Activated naive CD4-positive, alpha-beta T cell treated with anti-CD3 and anti-CD28 coated beads for 36 hours (primary cell): ENCODE measurements around the gene CHRD. TPM values are rescaled to one million over a fixed set of nuclear protein-coding genes. Genes with fewer than 3 reads are reported as not detected.

Source experiments
- CTCF ChIA-PET: fragments of 350-600 bp; sonication (Branson Sonifier 250); formaldehyde crosslinking; loops from one replicate; lab custom pipeline; 2021; ENCODE audit warnings: antibody characterized with exemption; lab: Charles Lee
- DNase-seq: peaks from one replicate; pipeline ENCODE4 v3.0.0-alpha.2; 2020
- H3K27ac Mint-ChIP-seq: one replicate; pipeline ENCODE4 v1.8.0; 2021; ENCODE audit warnings: mild to moderate bottlenecking, mixed read lengths
- H3K27me3 Mint-ChIP-seq: one replicate; pipeline ENCODE4 v1.8.0; 2021; ENCODE audit warnings: low read depth, mixed read lengths
- H3K36me3 Mint-ChIP-seq: one replicate; pipeline ENCODE4 v1.8.0; 2021; ENCODE audit warnings: low read depth, mixed read lengths
- H3K4me1 Mint-ChIP-seq: one replicate; pipeline ENCODE4 v1.8.0; 2021; ENCODE audit warnings: low read depth, mixed read lengths
- H3K4me3 Mint-ChIP-seq: one replicate; pipeline ENCODE4 v1.8.0; 2021; ENCODE audit warnings: mild to moderate bottlenecking, moderate library complexity, mixed read lengths
- H3K9me3 Mint-ChIP-seq: one replicate; pipeline ENCODE4 v1.8.0; 2021; ENCODE audit warnings: mixed read lengths
- intact Hi-C: fragments of 100-400 bp; cut with micrococcal nuclease; formaldehyde crosslinking; loops from one replicate; pipeline ENCODE4 v1.15.1; 2023
- total RNA-seq, 2 experiments: library from RNA; stranded (reverse); gene quantifications; one replicate each; pipeline ENCODE4 v1.2.3, GENCODE V29; 2021

CHRD gene
- total RNA-seq, 2 experiments from 2014 or later: not detected

- Mint-ChIP-seq H3K9me3 (no peaks in the 10 kb centered on the region), H3K36me3 (peaks cover 4% of the 10 kb centered on the region), H3K4me3 (no peak overlapping the region), H3K27me3 (no peaks in the 10 kb centered on the region), H3K4me1 (no peaks in the 10 kb centered on the region), H3K27ac (no peak overlapping the region)
- intact Hi-C loops: no loop called here
- CTCF ChIA-PET: interaction anchor here (0.9 to 1.0 kb wide), 2 partner anchors 11 kb away, joined by 3 read pairs; no protein-coding TSS in a partner anchor
- no peak for DNase-seq
Measured at GRCh38 chr3:184349563-184350470, 30.0 kb upstream of the CHRD start.

GRCh38 chr3:184350618-184351017, 29.2 kb upstream of the CHRD start:
- no peak for DNase-seq
- Mint-ChIP-seq H3K27ac (no peak overlapping the region), H3K4me3 (no peak overlapping the region), H3K9me3 (no peaks in the 10 kb centered on the region), H3K36me3 (peaks cover 2% of the 10 kb centered on the region), H3K4me1 (no peaks in the 10 kb centered on the region), H3K27me3 (no peaks in the 10 kb centered on the region)
- CTCF ChIA-PET: interaction anchor here (1.0 kb wide), 1 partner anchor 12 kb away, joined by 3 read pairs; no protein-coding TSS in a partner anchor
- intact Hi-C loops: no loop called here

- H3K4me3 Mint-ChIP-seq: no peak overlapping the region
Measured at GRCh38 chr3:184351511-184352148, 28.2 kb upstream of the CHRD start.

GRCh38 chr3:184352149-184352785, 27.6 kb upstream of the CHRD start:
- Mint-ChIP-seq H3K9me3 (no peaks in the 10 kb centered on the region), H3K4me3 (no peak overlapping the region), H3K27me3 (no peaks in the 10 kb centered on the region), H3K36me3 (peaks cover 2% of the 10 kb centered on the region), H3K4me1 (no peaks in the 10 kb centered on the region), H3K27ac (no peak overlapping the region)
- intact Hi-C loops: no loop called here
- no peak for DNase-seq
- CTCF ChIA-PET: interaction anchor here (1.3 to 1.5 kb wide), 2 partner anchors 160 to 209 kb away, joined by 3 to 4 read pairs; partner anchors contain the start of gene EPHB3

More at GRCh38 chr3:184351511-184352148, 28.2 kb upstream of the CHRD start:
- Mint-ChIP-seq H3K9me3 (no peaks in the 10 kb centered on the region), H3K27me3 (no peaks in the 10 kb centered on the region), H3K4me1 (no peaks in the 10 kb centered on the region), H3K27ac (no peak overlapping the region), H3K36me3 (peaks cover 2% of the 10 kb centered on the region)
- intact Hi-C loops: no loop called here
- DNase-seq: no peak
- CTCF ChIA-PET: no interaction called here

- no peak for DNase-seq
- no peak overlapping the region for H3K4me3 Mint-ChIP-seq
- CTCF ChIA-PET: interaction anchor here (0.7 to 2.4 kb wide), 12 partner anchors 9 to 209 kb away, joined by 3 to 12 read pairs (median 4); partner anchors contain the start of gene EPHB3
- no peaks in the 10 kb centered on the region for H3K27me3 Mint-ChIP-seq
- no peaks in the 10 kb centered on the region for H3K4me1 Mint-ChIP-seq
- H3K9me3 Mint-ChIP-seq: no peaks in the 10 kb centered on the region
- intact Hi-C loops: no loop called here
- H3K27ac Mint-ChIP-seq: no peak overlapping the region
- peaks cover 2% of the 10 kb centered on the region for H3K36me3 Mint-ChIP-seq
Measured at GRCh38 chr3:184352897-184353545, 26.8 kb upstream of the CHRD start.

- CTCF ChIA-PET: interaction anchor here (0.6 to 2.4 kb wide), 23 partner anchors 8 to 457 kb away, joined by 3 to 12 read pairs (median 4); partner anchors contain the start of gene EPHB3
- DNase-seq: no peak
- Mint-ChIP-seq H3K27me3 (no peaks in the 10 kb centered on the region), H3K36me3 (peaks cover 2% of the 10 kb centered on the region), H3K4me1 (no peaks in the 10 kb centered on the region), H3K4me3 (no peak overlapping the region), H3K9me3 (no peaks in the 10 kb centered on the region), H3K27ac (no peak overlapping the region)
- intact Hi-C loops: no loop called here
Measured at GRCh38 chr3:184353546-184353941, 26.3 kb upstream of the CHRD start.

GRCh38 chr3:184354121-184354728, 25.6 kb upstream of the CHRD start:
- intact Hi-C loops: loop anchor here (1.0 kb wide), 2 partner anchors 159 to 190 kb away; no protein-coding TSS in a partner anchor
- Mint-ChIP-seq H3K36me3 (peaks cover 2% of the 10 kb centered on the region), H3K9me3 (no peaks in the 10 kb centered on the region), H3K27me3 (no peaks in the 10 kb centered on the region), H3K27ac (no peak overlapping the region), H3K4me1 (no peaks in the 10 kb centered on the region), H3K4me3 (no peak overlapping the region)
- DNase-seq: peak; percentile 76
- CTCF ChIA-PET: interaction anchor here (0.6 to 2.4 kb wide), 21 partner anchors 8 to 458 kb away, joined by 3 to 12 read pairs (median 4); no protein-coding TSS in a partner anchor

GRCh38 chr3:184354754-184355153, 25.1 kb upstream of the CHRD start:
- H3K4me1 Mint-ChIP-seq: no peaks in the 10 kb centered on the region
- H3K27ac Mint-ChIP-seq: no peak overlapping the region
- H3K27me3 Mint-ChIP-seq: no peaks in the 10 kb centered on the region
- H3K36me3 Mint-ChIP-seq: peaks cover 2% of the 10 kb centered on the region
- CTCF ChIA-PET: interaction anchor here (1.0 to 2.4 kb wide), 6 partner anchors 17 to 187 kb away, joined by 3 to 12 read pairs (median 5); partner anchors contain the start of gene FAM131A
- H3K4me3 Mint-ChIP-seq: no peak overlapping the region
- no peaks in the 10 kb centered on the region for H3K9me3 Mint-ChIP-seq
- no peak for DNase-seq
- intact Hi-C loops: loop anchor here (1.0 kb wide), 2 partner anchors 159 to 190 kb away; no protein-coding TSS in a partner anchor

GRCh38 chr3:184355261-184356040, 24.4 kb upstream of the CHRD start:
- Mint-ChIP-seq H3K27ac (no peak overlapping the region), H3K4me1 (peaks cover 2% of the 10 kb centered on the region), H3K36me3 (peaks cover 2% of the 10 kb centered on the region), H3K9me3 (no peaks in the 10 kb centered on the region), H3K27me3 (no peaks in the 10 kb centered on the region), H3K4me3 (no peak overlapping the region)
- DNase-seq: no peak
- CTCF ChIA-PET: interaction anchor here (0.7 to 2.4 kb wide), 6 partner anchors 17 to 186 kb away, joined by 3 to 12 read pairs (median 4); partner anchors contain the start of gene FAM131A
- intact Hi-C loops: no loop called here

GRCh38 chr3:184357248-184358123, 22.4 kb upstream of the CHRD start:
- no peak overlapping the region for H3K27ac Mint-ChIP-seq
- intact Hi-C loops: no loop called here
- H3K27me3 Mint-ChIP-seq: no peaks in the 10 kb centered on the region
- CTCF ChIA-PET: interaction anchor here (0.6 kb wide), 1 partner anchor 323 kb away, joined by 5 read pairs; no protein-coding TSS in a partner anchor
- no peak overlapping the region for H3K4me3 Mint-ChIP-seq
- no peaks in the 10 kb centered on the region for H3K9me3 Mint-ChIP-seq
- H3K36me3 Mint-ChIP-seq: peaks cover 2% of the 10 kb centered on the region
- no peak for DNase-seq
- H3K4me1 Mint-ChIP-seq: peaks cover 6% of the 10 kb centered on the region
